Hematopoietic multipotent progenitor cell treated with erythropoietin and hydrocortisone succinate and interleukin-3 and kit ligand, for 8 days (in vitro differentiated cells): Measurements from ENCODE around the gene APLNR.
"Not testable (repeated sequence)": the region's sequence is repeated elsewhere in the genome, so short reads cannot be mapped to it uniquely, and the experiment has no call there.

Experiments
- DNase-seq: peaks from one replicate; pipeline ENCODE4 v3.0.0-alpha.2; 2015

Gene APLNR

GRCh38 chr11:57237204-57237681 is at the start of gene APLNR:
APLNR (minus strand) TSS chr11:57237250; CDS start chr11:57237004, 246 bp downstream.
- DNase-seq = peak; percentile 88

GRCh38 chr11:57283231-57283990 is 46.4 kb upstream of the APLNR start:
- DNase-seq = no peak

GRCh38 chr11:57281546-57281945 is 44.5 kb upstream of the APLNR start:
- not testable (repeated sequence) for DNase-seq

GRCh38 chr11:57279116-57279515 is 42.1 kb upstream of the APLNR start:
- no peak for DNase-seq

- DNase-seq = no peak
Observed at GRCh38 chr11:57278721-57279095, 41.7 kb upstream of the APLNR start.

GRCh38 chr11:57277845-57278720 is 41.0 kb upstream of the APLNR start:
- peak; percentile 50 for DNase-seq

GRCh38 chr11:57276971-57277675 is 40.1 kb upstream of the APLNR start:
- no peak for DNase-seq

- DNase-seq = no peak
Observed at GRCh38 chr11:57276169-57276970, 39.3 kb upstream of the APLNR start.

- DNase-seq = no peak
Observed at GRCh38 chr11:57275582-57275981, 38.5 kb upstream of the APLNR start.

- DNase-seq = no peak
Observed at GRCh38 chr11:57274904-57275498, 38.0 kb upstream of the APLNR start.

GRCh38 chr11:57273448-57274058 is 36.5 kb upstream of the APLNR start:
- DNase-seq = no peak

GRCh38 chr11:57269571-57270021 is 32.5 kb upstream of the APLNR start:
- no peak for DNase-seq

GRCh38 chr11:57266157-57266556 is 29.1 kb upstream of the APLNR start:
- DNase-seq = no peak

- DNase-seq = no peak
Observed at GRCh38 chr11:57263351-57263750, 26.3 kb upstream of the APLNR start.

GRCh38 chr11:57262157-57262556 is 25.1 kb upstream of the APLNR start:
- DNase-seq = no peak

- no peak for DNase-seq
Observed at GRCh38 chr11:57260937-57261783, 24.1 kb upstream of the APLNR start.

- no peak for DNase-seq
Observed at GRCh38 chr11:57256119-57256518, 19.1 kb upstream of the APLNR start.

- no peak for DNase-seq
Observed at GRCh38 chr11:57255618-57256017, 18.6 kb upstream of the APLNR start.

GRCh38 chr11:57254631-57255030 is 17.6 kb upstream of the APLNR start:
- no peak for DNase-seq

- peak; percentile 79 for DNase-seq
Observed at GRCh38 chr11:57251491-57252104, 14.5 kb upstream of the APLNR start.
